HG03457 (cell line): ENCODE measurements around the gene EIF4G3.
"Not testable (repeated sequence)": the region's sequence is repeated elsewhere in the genome, so short reads cannot be mapped to it uniquely, and the experiment has no call there.

ENCODE experiments used
- ATAC-seq: cut with Tn5 transposase; IDR thresholded peaks from one replicate; pipeline ENCODE4 v1.9.1; 2021; ENCODE audit warnings: moderate number of reproducible peaks; ENCODE audit not compliant: unreplicated experiment

EIF4G3 gene

GRCh38 chr1:20958430-20958829 is 218.3 kb downstream of the EIF4G3 start:
- no peak for ATAC-seq

- no peak for ATAC-seq
Measured at GRCh38 chr1:20956272-20956671, 220.4 kb downstream of the EIF4G3 start.

GRCh38 chr1:20950679-20951078 is 226.0 kb downstream of the EIF4G3 start:
- no peak for ATAC-seq

- no peak for ATAC-seq
Measured at GRCh38 chr1:20949871-20950590, 226.7 kb downstream of the EIF4G3 start.

- no peak for ATAC-seq
Measured at GRCh38 chr1:20948101-20948500, 228.6 kb downstream of the EIF4G3 start.

GRCh38 chr1:20947409-20947808 is 229.3 kb downstream of the EIF4G3 start:
- no peak for ATAC-seq

GRCh38 chr1:20936621-20937020 is 240.1 kb downstream of the EIF4G3 start:
- ATAC-seq, result no peak

GRCh38 chr1:20936216-20936615 is 240.5 kb downstream of the EIF4G3 start:
- no peak for ATAC-seq

GRCh38 chr1:20935717-20936116 is 241.0 kb downstream of the EIF4G3 start:
- ATAC-seq, result no peak

GRCh38 chr1:20932437-20932977 is 244.2 kb downstream of the EIF4G3 start:
- ATAC-seq, result no peak

GRCh38 chr1:20931930-20932436 is 244.7 kb downstream of the EIF4G3 start:
- ATAC-seq, result no peak

GRCh38 chr1:20930427-20930826 is 246.3 kb downstream of the EIF4G3 start:
- no peak for ATAC-seq

GRCh38 chr1:20928146-20928545 is 248.6 kb downstream of the EIF4G3 start:
- ATAC-seq, result no peak

- no peak for ATAC-seq
Measured at GRCh38 chr1:20921285-20921684, 255.4 kb downstream of the EIF4G3 start.

GRCh38 chr1:20913242-20913641 is 263.5 kb downstream of the EIF4G3 start:
- no peak for ATAC-seq

- ATAC-seq, result not testable (repeated sequence)
Measured at GRCh38 chr1:20907526-20907925, 269.2 kb downstream of the EIF4G3 start.

GRCh38 chr1:20903437-20903836 is 273.3 kb downstream of the EIF4G3 start:
- ATAC-seq, result no peak

GRCh38 chr1:20900056-20900455 is 276.6 kb downstream of the EIF4G3 start:
- ATAC-seq, result no peak

GRCh38 chr1:20899154-20899972 is 277.3 kb downstream of the EIF4G3 start:
- ATAC-seq, result no peak

GRCh38 chr1:20896826-20897225 is 279.9 kb downstream of the EIF4G3 start:
- ATAC-seq, result no peak

- no peak for ATAC-seq
Measured at GRCh38 chr1:20893931-20894330, 282.8 kb downstream of the EIF4G3 start.

- ATAC-seq, result no peak
Measured at GRCh38 chr1:20891091-20891490, 285.6 kb downstream of the EIF4G3 start.
